K562 (cell line): Measurements from ENCODE around the gene KLC1. TPM values are rescaled to one million over a fixed set of nuclear protein-coding genes. Genes with fewer than 3 reads are reported as not detected.

ENCODE experiments used
- ATAC-seq: fragments of 200-7000 bp; cut with Tn5 transposase; 3 replicates; pipeline ENCODE4 v1.9.1; 2020; ENCODE audit warnings: moderate library complexity
- BruUV-seq: library from RNA; stranded (reverse); fragments of 400-500 nt; replicated peaks from 2 replicates; lab custom pipeline; 2021; lab: Mats Ljungman, UMichigan
- CTCF ChIA-PET: fragments of 300-600 bp; formaldehyde crosslinking; extraction: SDS; loops from one replicate; lab custom pipeline; 2021; ENCODE audit warnings: low intra/inter-chr PET ratio; lab: Yijun Ruan, JAX
- POLR2A ChIA-PET: fragments of 300-600, 350-650 bp; sonication (Branson Sonifier 250); formaldehyde crosslinking; extraction: SDS; loops from one replicate; lab custom pipeline; 2021; ENCODE audit warnings: antibody characterized with exemption, inconsistent platforms; lab: Yijun Ruan, JAX
- DNase-seq, 4 experiments: peaks; one replicate each; pipeline versions ENCODE4 v3.0.0 to v3.0.0-alpha.2; 2011 to 2018; ENCODE audit warnings: low spot score in 3 of 4, mixed read lengths in 3 of 4; ENCODE audit errors: extremely low read depth in 1 of 4
- FAIRE-seq: peaks from 2 replicates; lab custom pipeline; 2011; peaks lifted over from hg19 to GRCh38; lab: Jason Lieb, UNC
- H2AFZ ChIP-seq: 2 replicates; pipeline ENCODE4 v1.6.0; 2011; ENCODE audit warnings: low read depth, low read length, control low read depth, inconsistent platforms
- H3K27ac ChIP-seq: fragments of 200-600 bp; 3 replicates; pipeline ENCODE4 v1.8.0; 2011; ENCODE audit warnings: low read depth, mild to moderate bottlenecking, control low read depth, inconsistent platforms, low read length, moderate library complexity, mixed read lengths; ENCODE audit errors: extremely low read depth
- H3K27me3 ChIP-seq, 2 experiments: fragments of 300-600 bp in 1 of 2; 2 replicates in 1 of 2; 3 replicates in 1 of 2; pipeline versions ENCODE4 v1.6.0 to v1.8.0; 2011; ENCODE audit warnings: inconsistent platforms in 2 of 2, low read length in 2 of 2, mild to moderate bottlenecking in 1 of 2, mixed read lengths in 1 of 2, moderate library complexity in 1 of 2; ENCODE audit not compliant: control insufficient read depth in 2 of 2, insufficient read depth in 2 of 2
- H3K36me3 ChIP-seq: fragments of 300-600 bp; 3 replicates; pipeline ENCODE4 v1.8.0; 2011; ENCODE audit warnings: mild to moderate bottlenecking, low read length, inconsistent platforms; ENCODE audit not compliant: control insufficient read depth, insufficient read depth
- H3K4me1 ChIP-seq, 2 experiments: fragments of 200-600 bp in 1 of 2; replicated peaks in 1 of 2; 2 replicates in 1 of 2; 3 replicates in 1 of 2; pipeline versions ENCODE4 v1.5.1 to v1.8.0; 2011; ENCODE audit warnings: inconsistent platforms in 2 of 2, low read length in 2 of 2, mild to moderate bottlenecking in 1 of 2, mixed read lengths in 1 of 2, moderate library complexity in 1 of 2; ENCODE audit not compliant: control insufficient read depth in 2 of 2, insufficient read depth in 2 of 2
- H3K4me2 ChIP-seq: 2 replicates; pipeline ENCODE4 v1.6.1; 2011; ENCODE audit warnings: low read length, control low read depth, inconsistent platforms, mixed read lengths; ENCODE audit not compliant: insufficient read depth
- H3K4me3 ChIP-seq: fragments of 200-600 bp; sonication (generic), shearing (Covaris generic); 2 replicates; pipeline ENCODE4 v1.5.1; 2016; ENCODE audit warnings: control low read depth, inconsistent platforms
- H3K79me2 ChIP-seq: fragments of 200-600 bp; 3 replicates; pipeline ENCODE4 v1.8.0; 2011; ENCODE audit warnings: low read length, inconsistent platforms; ENCODE audit not compliant: control insufficient read depth, insufficient read depth
- H3K9ac ChIP-seq, 2 experiments: 2 replicates each; pipeline versions ENCODE4 v1.6.0 to v1.6.1; 2011; ENCODE audit warnings: low read depth in 2 of 2, low read length in 2 of 2, control low read depth in 1 of 2, inconsistent platforms in 1 of 2, mild to moderate bottlenecking in 1 of 2, mixed read lengths in 1 of 2; ENCODE audit not compliant: insufficient read depth in 1 of 2
- H3K9me1 ChIP-seq: one replicate; pipeline ENCODE4 v1.6.0; 2011; ENCODE audit warnings: inconsistent platforms, mild to moderate bottlenecking, low read length, moderate library complexity; ENCODE audit not compliant: control insufficient read depth, insufficient read depth
- H3K9me3 ChIP-seq: replicated peaks from 2 replicates; pipeline ENCODE4 v1.5.1; 2011; ENCODE audit warnings: low read depth, low read length, inconsistent platforms; ENCODE audit not compliant: control insufficient read depth, insufficient read depth
- H4K20me1 ChIP-seq: replicated peaks from 2 replicates; pipeline ENCODE4 v1.6.1; 2011; ENCODE audit warnings: low read length, inconsistent platforms, mixed read lengths; ENCODE audit not compliant: control insufficient read depth, insufficient read depth
- BCOR ChIP-seq: fragments of 450-650 bp; IDR thresholded peaks from 2 replicates; pipeline ENCODE4 v1.6.1; 2016
- ELF4 ChIP-seq: fragments of 450-650 bp; formaldehyde crosslinking; IDR thresholded peaks from 2 replicates; pipeline ENCODE4 v1.4.0; 2022; ENCODE audit warnings: missing genetic modification characterization
- EP300 ChIP-seq: IDR thresholded peaks from 2 replicates; pipeline ENCODE4 v1.6.1; 2012; ENCODE audit warnings: low read length, improper control_type of control experiment
- HNRNPH1 ChIP-seq: fragments of 200-400 bp; formaldehyde crosslinking; optimal IDR thresholded peaks from 2 replicates; pipeline ENCODE3; 2017; ENCODE audit warnings: low read depth, mild to moderate bottlenecking, low read length, moderate library complexity
- PHF8 ChIP-seq: fragments of 200-600 bp; sonication (generic); IDR thresholded peaks from 2 replicates; pipeline ENCODE4 v1.6.1; 2012; ENCODE audit warnings: mixed run types, mild to moderate bottlenecking, inconsistent platforms, low read length, moderate library complexity, borderline replicate concordance
- POLR2G ChIP-seq: fragments of 200-400 bp; formaldehyde crosslinking; IDR thresholded peaks from 2 replicates; pipeline ENCODE4 v1.6.1; 2017; ENCODE audit warnings: low read depth, mild to moderate bottlenecking, antibody characterized with exemption, low read length, moderate library complexity
- PURB ChIP-seq: sonication (generic); formaldehyde crosslinking; IDR thresholded peaks from 2 replicates; pipeline ENCODE4 v1.9.0; 2021; ENCODE audit warnings: low read depth, mild to moderate bottlenecking, missing genetic modification reagents
- TEAD4 ChIP-seq, 2 experiments: sonication (generic) in 1 of 2; formaldehyde crosslinking in 1 of 2; IDR thresholded peaks; 2 replicates each; pipeline versions ENCODE4 v1.6.1 to v1.8.0; 2012 to 2022; ENCODE audit warnings: borderline replicate concordance in 1 of 2, inconsistent platforms in 1 of 2, low read length in 1 of 2, mild to moderate bottlenecking in 1 of 2, missing genetic modification reagents in 1 of 2
- ZC3H11A ChIP-seq: IDR thresholded peaks from 2 replicates; pipeline ENCODE4 v1.6.1; 2012; ENCODE audit warnings: low read depth, low read length, improper control_type of control experiment
- ZNF583 ChIP-seq: fragments of 250-450 bp; sonication (Bioruptor Pico); IDR thresholded peaks from 2 replicates; pipeline ENCODE4 v1.4.0; 2020
- ZNF584 ChIP-seq: fragments of 200-800 bp; sonication (Bioruptor generic); IDR thresholded peaks from 2 replicates; pipeline ENCODE4 v1.6.1; 2016; ENCODE audit warnings: low read depth, mild to moderate bottlenecking, missing genetic modification characterization, missing compliant biosample characterization
- WGBS: fragments of 100-300 bp; shearing (Covaris generic); methylation state at CpG from one replicate; pipeline ENCODE4 v1.1.6; 2016; ENCODE audit warnings: low coverage, mixed read lengths; ENCODE audit not compliant: insufficient coverage; ENCODE audit errors: missing lambda C conversion rate; 5-methylcytosine and 5-hydroxymethylcytosine counted together
- in situ Hi-C: fragments of 300-500 bp; cut with MboI; formaldehyde crosslinking; loops from 4 replicates; pipeline ENCODE4 v1.15.0; 2018; ENCODE audit warnings: inconsistent platforms, mixed read lengths
- intact Hi-C: fragments of 100-400 bp; cut with micrococcal nuclease; formaldehyde crosslinking; loops from 2 replicates; pipeline ENCODE4 v1.14.2; 2022
- polyA plus RNA-seq, 8 experiments: library from polyadenylated mRNA; depleted of rRNA in 4 of 8; stranded (reverse) in 5 of 8; unstranded in 3 of 8; fragments of >200 nt; fragmentation: Nextera tagmentation in 2 of 8; fragmentation: Illumina TruSeq in 1 of 8; extraction: Ambion mirVana in 2 of 8; extraction: Trizol in 1 of 8; gene quantifications; 2 replicates each; pipeline versions ENCODE4 v1.2.1 to v1.2.3, GENCODE V29; 2011 to 2014; ENCODE audit warnings: inconsistent platforms in 1 of 8, missing spikeins in 1 of 8
- total RNA-seq, 7 experiments: library from RNA; depleted of rRNA in 6 of 7; stranded (reverse); fragments of >200 nt in 6 of 7; fragmentation: Illumina TruSeq in 2 of 7; extraction: Trizol in 2 of 7; gene quantifications; 2 replicates each; pipeline versions ENCODE4 v1.2.1 to v1.2.3, GENCODE V29; 2011 to 2021; ENCODE audit warnings: low replicate concordance in 1 of 7
- TF ChIP-seq, protein P1 (sequence below): fragments of 450-650 bp; formaldehyde crosslinking; IDR thresholded peaks from 2 replicates; pipeline ENCODE4 v1.4.0; 2022; ENCODE audit warnings: missing genetic modification characterization
- TF ChIP-seq, protein P2 (sequence below), 2 experiments: IDR thresholded peaks; 2 replicates each; pipeline ENCODE4 v1.6.1; 2012; ENCODE audit warnings: improper control_type of control experiment in 2 of 2, low read depth in 2 of 2, low read length in 2 of 2, borderline replicate concordance in 1 of 2

Gene KLC1
- total and polyA plus RNA-seq, 9 of the 15 experiments (the other 6 are each of a cell fraction or from before 2014, with no cell fraction given): 4.9 to 134 (median 54.8) TPM

DNA sequence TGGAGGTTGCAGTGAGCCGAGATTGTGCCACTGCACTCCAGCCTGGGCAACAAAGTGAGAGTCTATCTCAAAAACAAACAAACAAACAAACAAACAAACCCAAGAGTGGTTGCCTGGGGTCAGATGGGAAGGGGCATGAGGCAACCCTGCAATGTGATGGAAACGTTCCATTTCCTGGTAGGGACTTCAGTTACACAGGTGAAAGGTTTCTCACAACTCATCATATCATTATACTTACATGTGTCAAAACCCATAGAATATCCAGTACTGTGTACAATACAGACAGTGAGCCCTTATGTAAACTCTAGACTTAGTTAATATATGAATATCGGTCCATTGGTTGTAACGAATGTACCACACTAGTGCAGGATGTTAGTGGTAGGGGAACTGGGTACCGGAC is 7.2 kb upstream of the KLC1 start:
- H3K4me2 ChIP-seq: no peak overlapping the region

More for the DNA sequence above, 7.2 kb upstream of the KLC1 start:
- H3K9me3 ChIP-seq: no peaks in the 10 kb centered on the region
- H2AFZ ChIP-seq: no peak overlapping the region
- in situ Hi-C loops: no loop called here
- H3K4me3 ChIP-seq: no peak overlapping the region
- TF ChIP-seq EP300 (no peak), TEAD4 (IDR thresholded peaks at IDR 0.05; ENCODE audit: low read length) (no peak), TEAD4 (CRISPR knock-in tag; IDR thresholded peaks at IDR 0.05; ENCODE audit: borderline replicate concordance) (no peak), ZNF583 (CRISPR knock-in tag) (no peak), ZC3H11A (no peak), BCOR (no peak), ELF4 (CRISPR knock-in tag) (no peak), HNRNPH1 (no peak), POLR2G (no peak), ZNF584 (CRISPR knock-in tag) (no peak), PHF8 (no peak), PURB (CRISPR knock-in tag) (no peak)
- TF ChIP-seq, protein P1, sequence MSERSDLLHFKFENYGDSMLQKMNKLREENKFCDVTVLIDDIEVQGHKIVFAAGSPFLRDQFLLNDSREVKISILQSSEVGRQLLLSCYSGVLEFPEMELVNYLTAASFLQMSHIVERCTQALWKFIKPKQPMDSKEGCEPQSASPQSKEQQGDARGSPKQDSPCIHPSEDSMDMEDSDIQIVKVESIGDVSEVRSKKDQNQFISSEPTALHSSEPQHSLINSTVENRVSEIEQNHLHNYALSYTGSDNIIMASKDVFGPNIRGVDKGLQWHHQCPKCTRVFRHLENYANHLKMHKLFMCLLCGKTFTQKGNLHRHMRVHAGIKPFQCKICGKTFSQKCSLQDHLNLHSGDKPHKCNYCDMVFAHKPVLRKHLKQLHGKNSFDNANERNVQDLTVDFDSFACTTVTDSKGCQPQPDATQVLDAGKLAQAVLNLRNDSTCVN (CRISPR knock-in tag): no peak
- TF ChIP-seq, protein P2, sequence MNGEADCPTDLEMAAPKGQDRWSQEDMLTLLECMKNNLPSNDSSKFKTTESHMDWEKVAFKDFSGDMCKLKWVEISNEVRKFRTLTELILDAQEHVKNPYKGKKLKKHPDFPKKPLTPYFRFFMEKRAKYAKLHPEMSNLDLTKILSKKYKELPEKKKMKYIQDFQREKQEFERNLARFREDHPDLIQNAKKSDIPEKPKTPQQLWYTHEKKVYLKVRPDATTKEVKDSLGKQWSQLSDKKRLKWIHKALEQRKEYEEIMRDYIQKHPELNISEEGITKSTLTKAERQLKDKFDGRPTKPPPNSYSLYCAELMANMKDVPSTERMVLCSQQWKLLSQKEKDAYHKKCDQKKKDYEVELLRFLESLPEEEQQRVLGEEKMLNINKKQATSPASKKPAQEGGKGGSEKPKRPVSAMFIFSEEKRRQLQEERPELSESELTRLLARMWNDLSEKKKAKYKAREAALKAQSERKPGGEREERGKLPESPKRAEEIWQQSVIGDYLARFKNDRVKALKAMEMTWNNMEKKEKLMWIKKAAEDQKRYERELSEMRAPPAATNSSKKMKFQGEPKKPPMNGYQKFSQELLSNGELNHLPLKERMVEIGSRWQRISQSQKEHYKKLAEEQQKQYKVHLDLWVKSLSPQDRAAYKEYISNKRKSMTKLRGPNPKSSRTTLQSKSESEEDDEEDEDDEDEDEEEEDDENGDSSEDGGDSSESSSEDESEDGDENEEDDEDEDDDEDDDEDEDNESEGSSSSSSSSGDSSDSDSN (IDR thresholded peaks at IDR 0.05; ENCODE audit: borderline replicate concordance in 1 of 2, low read depth in 2 of 2, low read length in 2 of 2): no peak
- TF ChIP-seq, all 486 proteins: peak for 0
- Histone ChIP-seq H3K36me3 (no peaks in the 10 kb centered on the region), H3K27me3 (no peaks in the 10 kb centered on the region), H3K27ac (no peak overlapping the region), H3K9me1 (no peaks in the 10 kb centered on the region), H3K79me2 (no peaks in the 10 kb centered on the region), H4K20me1 (no peaks in the 10 kb centered on the region), H3K4me1 (peaks cover 4 to 12% of the 10 kb centered on the region in 2 experiments; a peak in 3 of 5 replicates), H3K9ac (no peak overlapping the region)
- DNase-seq (no peak), FAIRE-seq (no peak), ATAC-seq (no peak)
- no TSS peak for BruUV-seq
- 39% methylated on average over 4 of the region's 5 CpGs for WGBS
- intact Hi-C loops: no loop called here
- CTCF ChIA-PET: no interaction called here
- POLR2A ChIA-PET: interaction anchor here (0.6 kb wide), 1 partner anchor 23 kb away, joined by 3 read pairs; no protein-coding TSS in a partner anchor
